EH (cell line): Measurements from ENCODE around the gene COL9A2.
A peak's percentile ranks its signal among the peaks of the same experiment; 100 is the strongest.

ENCODE experiments used
- DNase-seq: peaks from one replicate; pipeline ENCODE4 v3.0.0-alpha.2; 2015; ENCODE audit warnings: low read depth

The COL9A2 gene

GRCh38 chr1:40318476-40318875, 1.4 kb upstream of the COL9A2 start:
- no peak for DNase-seq

GRCh38 chr1:40317394-40318074, 448 bp upstream of the COL9A2 start:
- no peak for DNase-seq

- no peak for DNase-seq
Observed at GRCh38 chr1:40315795-40316594, 1.1 kb downstream of the COL9A2 start.

- DNase-seq: peak; percentile 82
Observed at GRCh38 chr1:40315239-40315794, 1.8 kb downstream of the COL9A2 start.

GRCh38 chr1:40314721-40315238, 2.3 kb downstream of the COL9A2 start:
- no peak for DNase-seq

- no peak for DNase-seq
Observed at GRCh38 chr1:40313958-40314720, 2.9 kb downstream of the COL9A2 start.

GRCh38 chr1:40313329-40313957, 3.6 kb downstream of the COL9A2 start:
- peak; percentile 53 for DNase-seq

GRCh38 chr1:40312238-40313205, 4.6 kb downstream of the COL9A2 start:
- no peak for DNase-seq

- no peak for DNase-seq
Observed at GRCh38 chr1:40311692-40312091, 5.4 kb downstream of the COL9A2 start.

- no peak for DNase-seq
Observed at GRCh38 chr1:40310983-40311642, 6.0 kb downstream of the COL9A2 start.

- no peak for DNase-seq
Observed at GRCh38 chr1:40310129-40310461, 7.0 kb downstream of the COL9A2 start.

GRCh38 chr1:40309374-40310128, 7.5 kb downstream of the COL9A2 start:
- no peak for DNase-seq

- no peak for DNase-seq
Observed at GRCh38 chr1:40308036-40308727, 8.9 kb downstream of the COL9A2 start.

GRCh38 chr1:40307186-40307585, 9.9 kb downstream of the COL9A2 start:
- DNase-seq: no peak

GRCh38 chr1:40306296-40306695, 10.8 kb downstream of the COL9A2 start:
- no peak for DNase-seq

GRCh38 chr1:40305871-40306270, 11.2 kb downstream of the COL9A2 start:
- DNase-seq: no peak

- DNase-seq: peak; percentile 18
Observed at GRCh38 chr1:40305451-40305850, 11.6 kb downstream of the COL9A2 start.

GRCh38 chr1:40303790-40304189, 13.3 kb downstream of the COL9A2 start:
- no peak for DNase-seq
